Esophagus squamous epithelium (tissue), 4 donors: Measurements from ENCODE around the gene KLHL5.
A peak's percentile ranks its signal among the peaks of the same experiment; 100 is the strongest.

Experiments
- CTCF ChIP-seq, 6 experiments: fragments of 450-650 bp in 4 of 6; fragments of 200-600 bp in 2 of 6; sonication (generic) in 2 of 6; IDR thresholded peaks; one replicate each; pipeline ENCODE4 v1.5.1; 2016 to 2019; ENCODE audit warnings: antibody characterized with exemption in 6 of 6, mild to moderate bottlenecking in 4 of 6, moderate library complexity in 4 of 6
- POLR2A ChIP-seq, 4 donors: fragments of 450-650 bp; IDR thresholded peaks; one replicate each; pipeline ENCODE4 v1.6.1; 2017; ENCODE audit warnings: antibody characterized with exemption in 4 of 4, mild to moderate bottlenecking in 4 of 4, moderate library complexity in 3 of 4

GRCh38 chr4:39044364-39044955 is 17.6 kb upstream of the KLHL5 start:
- TF ChIP-seq CTCF (IDR thresholded peaks at IDR 0.05) (no peak), POLR2A (IDR thresholded peaks at IDR 0.05) (peak in 1 of 4 donors; percentile 12)
